Mesothelial cell of epicardium (in vitro differentiated cells): Measurements from ENCODE around the gene MYB. TPM values are rescaled to one million over a fixed set of nuclear protein-coding genes. Genes with fewer than 3 reads are reported as not detected.

Experiments
- DNase-seq, 2 experiments: peaks; one replicate each; pipeline ENCODE4 v3.0.0; 2021; ENCODE audit warnings: low spot score in 2 of 2; ENCODE audit not compliant: unreplicated experiment in 2 of 2
- H3K27ac Mint-ChIP-seq: 2 replicates; pipeline ENCODE4 v1.8.0; 2021; ENCODE audit warnings: mixed read lengths
- H3K27me3 Mint-ChIP-seq: 2 replicates; pipeline ENCODE4 v1.8.0; 2021; ENCODE audit warnings: low read depth, mixed read lengths
- H3K36me3 Mint-ChIP-seq: 2 replicates; pipeline ENCODE4 v1.8.0; 2021; ENCODE audit warnings: mixed read lengths
- H3K4me1 Mint-ChIP-seq: 2 replicates; pipeline ENCODE4 v1.8.0; 2021; ENCODE audit warnings: mixed read lengths
- H3K4me3 Mint-ChIP-seq: 2 replicates; pipeline ENCODE4 v1.8.0; 2021; ENCODE audit warnings: mild to moderate bottlenecking, moderate library complexity, mixed read lengths
- H3K9me3 Mint-ChIP-seq: 2 replicates; pipeline ENCODE4 v1.8.0; 2021; ENCODE audit warnings: mixed read lengths
- CTCF ChIP-seq: fragments of 200-600 bp; sonication (generic); IDR thresholded peaks from one replicate; pipeline ENCODE4 v1.5.0; 2021; ENCODE audit warnings: antibody characterized with exemption; ENCODE audit not compliant: unreplicated experiment
- total RNA-seq: library from RNA; stranded (reverse); gene quantifications from 3 replicates; pipeline ENCODE4 v1.2.1, GENCODE V29; 2021

MYB gene
- total RNA-seq, 1 donor from 2014 or later: 1.6 TPM

DNA sequence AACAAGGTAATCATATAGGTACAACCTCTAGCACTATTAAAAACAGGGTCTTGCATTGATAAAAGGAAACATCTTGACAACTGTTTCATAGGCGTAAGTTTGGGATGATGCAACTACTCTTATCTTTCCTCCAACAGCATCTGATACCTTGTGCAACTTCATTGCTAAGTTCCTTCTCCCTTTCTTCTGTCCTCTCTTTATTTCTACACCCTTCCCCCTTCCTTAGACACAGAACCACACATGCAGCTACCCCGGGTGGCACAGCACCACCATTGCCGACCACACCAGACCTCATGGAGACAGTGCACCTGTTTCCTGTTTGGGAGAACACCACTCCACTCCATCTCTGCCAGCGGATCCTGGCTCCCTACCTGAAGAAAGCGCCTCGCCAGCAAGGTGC, 14.4 kb downstream of the MYB start:
- H3K4me1 Mint-ChIP-seq: peaks cover 6% of the 10 kb centered on the region
- no peak overlapping the region for H3K4me3 Mint-ChIP-seq
- H3K27ac Mint-ChIP-seq: no peak overlapping the region
- DNase-seq: no peak
- H3K9me3 Mint-ChIP-seq: no peaks in the 10 kb centered on the region
- peaks cover 2% of the 10 kb centered on the region for H3K36me3 Mint-ChIP-seq
- no peaks in the 10 kb centered on the region for H3K27me3 Mint-ChIP-seq
- no peak for TF ChIP-seq CTCF

DNA sequence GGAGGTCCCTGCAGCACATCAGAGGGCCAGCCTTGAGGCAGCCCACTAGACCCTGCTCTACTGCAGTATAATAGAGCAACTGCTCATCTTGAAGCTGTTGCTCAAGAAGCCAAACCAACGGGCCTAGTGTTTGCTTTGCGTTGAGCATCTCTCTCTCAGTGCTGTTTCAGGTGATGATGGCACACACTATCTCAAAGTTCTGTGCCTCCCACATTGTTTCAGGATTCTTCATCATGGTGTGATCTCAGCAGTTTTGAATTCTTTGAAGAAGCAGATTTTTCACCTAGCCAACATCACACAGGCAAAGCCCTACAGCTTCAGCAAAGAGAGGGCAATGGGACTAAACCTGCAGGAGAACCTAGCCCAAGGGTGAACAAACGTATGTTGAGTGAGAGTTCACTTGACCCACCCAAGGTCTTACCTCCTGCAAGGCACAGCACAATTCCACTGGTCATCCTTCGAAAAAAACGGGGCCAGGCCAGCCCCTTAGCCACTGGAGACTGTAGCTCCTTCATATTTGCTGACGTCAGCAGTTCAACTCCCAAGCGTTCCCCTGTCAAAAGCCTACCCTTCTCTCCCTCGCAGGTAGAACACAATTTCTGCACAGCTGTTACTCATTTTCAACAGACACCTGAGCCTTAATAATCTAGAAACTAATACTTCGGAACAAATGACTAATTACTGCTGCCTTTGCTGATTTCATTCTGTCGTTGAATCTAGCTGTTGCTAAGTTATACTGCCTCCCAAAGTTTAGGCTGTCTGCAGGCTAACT, 15.8 kb downstream of the MYB start:
- Mint-ChIP-seq H3K36me3 (peaks cover 2% of the 10 kb centered on the region), H3K27me3 (no peaks in the 10 kb centered on the region), H3K4me3 (no peak overlapping the region), H3K27ac (no peak overlapping the region), H3K4me1 (peaks cover 6% of the 10 kb centered on the region), H3K9me3 (no peaks in the 10 kb centered on the region)
- no peak for TF ChIP-seq CTCF
- DNase-seq: no peak

GRCh38 chr6:135202836-135203235, 21.7 kb downstream of the MYB start:
- H3K36me3 Mint-ChIP-seq: peaks cover 1% of the 10 kb centered on the region
- no peak for DNase-seq
- H3K9me3 Mint-ChIP-seq: no peaks in the 10 kb centered on the region
- H3K4me1 Mint-ChIP-seq: no peaks in the 10 kb centered on the region
- no peak overlapping the region for H3K4me3 Mint-ChIP-seq
- no peak overlapping the region for H3K27ac Mint-ChIP-seq
- no peaks in the 10 kb centered on the region for H3K27me3 Mint-ChIP-seq
- TF ChIP-seq CTCF: no peak

- no peak for DNase-seq
- no peaks in the 10 kb centered on the region for H3K4me1 Mint-ChIP-seq
Observed at GRCh38 chr6:135204951-135205350, 23.8 kb downstream of the MYB start.

GRCh38 chr6:135209803-135210202, 28.7 kb downstream of the MYB start:
- Mint-ChIP-seq H3K36me3 (peaks cover 4% of the 10 kb centered on the region), H3K9me3 (no peaks in the 10 kb centered on the region), H3K27me3 (no peaks in the 10 kb centered on the region), H3K4me3 (no peak overlapping the region), H3K27ac (no peak overlapping the region), H3K4me1 (peaks cover 10% of the 10 kb centered on the region)
- DNase-seq: no peak
- TF ChIP-seq CTCF: no peak

More at GRCh38 chr6:135204951-135205350, 23.8 kb downstream of the MYB start:
- no peaks in the 10 kb centered on the region for H3K27me3 Mint-ChIP-seq
- peaks cover 4% of the 10 kb centered on the region for H3K36me3 Mint-ChIP-seq
- H3K9me3 Mint-ChIP-seq: no peaks in the 10 kb centered on the region
- no peak overlapping the region for H3K4me3 Mint-ChIP-seq
- no peak for TF ChIP-seq CTCF
- H3K27ac Mint-ChIP-seq: no peak overlapping the region
